Muscle of leg (tissue), 11 donors: ENCODE data around the gene PDGFD. TPM values are rescaled to one million over a fixed set of nuclear protein-coding genes. Genes with fewer than 3 reads are reported as not detected.

Experiments used
- DNase-seq: peaks from one replicate; pipeline ENCODE4 v3.0.0; 2013
- H3K27ac ChIP-seq: one replicate; pipeline ENCODE4 v1.5.1; 2013; ENCODE audit warnings: mild to moderate bottlenecking, low read length, control low read depth
- H3K27me3 ChIP-seq: one replicate; pipeline ENCODE4 v1.6.1; 2013; ENCODE audit warnings: low read length; ENCODE audit not compliant: control insufficient read depth, insufficient read depth
- H3K36me3 ChIP-seq: one replicate; pipeline ENCODE4 v1.6.1; 2013; ENCODE audit warnings: low read length; ENCODE audit not compliant: control insufficient read depth, insufficient read depth
- H3K4me1 ChIP-seq: one replicate; pipeline ENCODE4 v1.6.1; 2013; ENCODE audit warnings: low read length; ENCODE audit not compliant: control insufficient read depth, insufficient read depth
- H3K4me3 ChIP-seq: one replicate; pipeline ENCODE4 v1.5.1; 2013; ENCODE audit warnings: low read length, control low read depth
- H3K9me3 ChIP-seq: replicated peaks from 2 replicates; pipeline ENCODE4 v1.6.1; 2013; ENCODE audit warnings: low read depth, low read length; ENCODE audit not compliant: control insufficient read depth
- WGBS: methylation state at CpG from one replicate; pipeline ENCODE4 v1.1.5; 2013; ENCODE audit warnings: missing lambda C conversion rate; ENCODE audit not compliant: insufficient coverage; 5-methylcytosine and 5-hydroxymethylcytosine counted together
- polyA plus RNA-seq, 8 donors: library from polyadenylated mRNA; unstranded; fragments of 120-200 nt; gene quantifications; one replicate each; pipeline versions ENCODE4 v1.2.1 to v1.2.3, GENCODE V29; 2013; ENCODE audit warnings: inconsistent platforms in 1 of 8, low replicate concordance in 1 of 8; ENCODE audit not compliant: insufficient read length in 8 of 8, insufficient read depth in 1 of 8
- total RNA-seq: library from RNA; stranded (reverse); fragments of 120-200 nt; gene quantifications from one replicate; pipeline ENCODE4 v1.2.4, GENCODE V29; 2013

The PDGFD gene
- total and polyA plus RNA-seq, 9 donors, result 10.3 to 25.7 (median 18.6) TPM

GRCh38 chr11:103967985-103968384 lies 196.0 kb downstream of the PDGFD start:
- no peak for DNase-seq
- 81% methylated on average over 3 of the region's 8 CpGs for WGBS
- no peak overlapping the region for H3K27ac ChIP-seq

GRCh38 chr11:103964390-103964789 lies 199.6 kb downstream of the PDGFD start:
- Histone ChIP-seq H3K36me3 (no peaks in the 10 kb centered on the region), H3K4me1 (no peaks in the 10 kb centered on the region), H3K27ac (no peak overlapping the region), H3K9me3 (peaks cover 2% of the 10 kb centered on the region), H3K27me3 (no peaks in the 10 kb centered on the region), H3K4me3 (no peak overlapping the region)
- no peak for DNase-seq

More at GRCh38 chr11:103967985-103968384, 196.0 kb downstream of the PDGFD start:
- no peaks in the 10 kb centered on the region for H3K4me1 ChIP-seq
- H3K36me3 ChIP-seq, result no peaks in the 10 kb centered on the region
- no peak overlapping the region for H3K4me3 ChIP-seq
- H3K9me3 ChIP-seq, result no peaks in the 10 kb centered on the region
- no peaks in the 10 kb centered on the region for H3K27me3 ChIP-seq

- DNase-seq, result no peak
- Histone ChIP-seq H3K27ac (no peak overlapping the region), H3K36me3 (no peaks in the 10 kb centered on the region), H3K27me3 (no peaks in the 10 kb centered on the region), H3K4me1 (no peaks in the 10 kb centered on the region), H3K9me3 (peaks cover 2% of the 10 kb centered on the region), H3K4me3 (no peak overlapping the region)
- WGBS, result no CpG with 5 or more reads among the region's 2 CpGs
Observed at GRCh38 chr11:103963648-103964047, 200.3 kb downstream of the PDGFD start.

- no peak overlapping the region for H3K27ac ChIP-seq
- no peak for DNase-seq
- peaks cover 2% of the 10 kb centered on the region for H3K9me3 ChIP-seq
- H3K27me3 ChIP-seq, result no peaks in the 10 kb centered on the region
- no peaks in the 10 kb centered on the region for H3K4me1 ChIP-seq
- no peak overlapping the region for H3K4me3 ChIP-seq
- no peaks in the 10 kb centered on the region for H3K36me3 ChIP-seq
Observed at GRCh38 chr11:103961010-103961409, 202.9 kb downstream of the PDGFD start.

- Histone ChIP-seq H3K9me3 (peaks cover 2% of the 10 kb centered on the region), H3K27me3 (no peaks in the 10 kb centered on the region), H3K36me3 (no peaks in the 10 kb centered on the region), H3K4me1 (no peaks in the 10 kb centered on the region), H3K27ac (no peak overlapping the region), H3K4me3 (no peak overlapping the region)
- peak; percentile 19 for DNase-seq
- no CpG with 5 or more reads among the region's 2 CpGs for WGBS
Observed at GRCh38 chr11:103960108-103960507, 203.8 kb downstream of the PDGFD start.

GRCh38 chr11:103959279-103959942 lies 204.5 kb downstream of the PDGFD start:
- no peak for DNase-seq
- Histone ChIP-seq H3K27me3 (no peaks in the 10 kb centered on the region), H3K36me3 (no peaks in the 10 kb centered on the region), H3K4me1 (no peaks in the 10 kb centered on the region), H3K4me3 (no peak overlapping the region), H3K27ac (no peak overlapping the region), H3K9me3 (peaks cover 2% of the 10 kb centered on the region)
- WGBS, result no CpG with 5 or more reads among the region's 3 CpGs

GRCh38 chr11:103958475-103959215 lies 205.3 kb downstream of the PDGFD start:
- Histone ChIP-seq H3K4me3 (no peak overlapping the region), H3K36me3 (no peaks in the 10 kb centered on the region), H3K9me3 (peaks cover 2% of the 10 kb centered on the region), H3K27me3 (no peaks in the 10 kb centered on the region), H3K4me1 (no peaks in the 10 kb centered on the region), H3K27ac (no peak overlapping the region)
- DNase-seq, result no peak
- WGBS, result no CpG with 5 or more reads among the region's 5 CpGs

GRCh38 chr11:103953797-103954486 lies 210.0 kb downstream of the PDGFD start:
- DNase-seq, result peak; percentile 70
- H3K4me1 ChIP-seq, result no peaks in the 10 kb centered on the region
- 54% methylated on average over 2 of the region's 5 CpGs for WGBS

GRCh38 chr11:103949781-103950180 lies 214.2 kb downstream of the PDGFD start:
- WGBS, result 100% methylated on average over 3 of the region's 5 CpGs
- no peaks in the 10 kb centered on the region for H3K4me1 ChIP-seq
- no peak overlapping the region for H3K4me3 ChIP-seq
- DNase-seq, result no peak
- no peak overlapping the region for H3K27ac ChIP-seq
- no peaks in the 10 kb centered on the region for H3K9me3 ChIP-seq
- no peaks in the 10 kb centered on the region for H3K36me3 ChIP-seq
- no peaks in the 10 kb centered on the region for H3K27me3 ChIP-seq

More at GRCh38 chr11:103953797-103954486, 210.0 kb downstream of the PDGFD start:
- Histone ChIP-seq H3K36me3 (no peaks in the 10 kb centered on the region), H3K9me3 (no peaks in the 10 kb centered on the region), H3K27me3 (no peaks in the 10 kb centered on the region), H3K27ac (no peak overlapping the region), H3K4me3 (no peak overlapping the region)

GRCh38 chr11:103948187-103948763 lies 215.7 kb downstream of the PDGFD start:
- no peaks in the 10 kb centered on the region for H3K4me1 ChIP-seq
- H3K9me3 ChIP-seq, result no peaks in the 10 kb centered on the region
- no peak overlapping the region for H3K4me3 ChIP-seq
- no peak for DNase-seq
- H3K36me3 ChIP-seq, result no peaks in the 10 kb centered on the region
- no peaks in the 10 kb centered on the region for H3K27me3 ChIP-seq
- no CpG with 5 or more reads among the region's 2 CpGs for WGBS
- no peak overlapping the region for H3K27ac ChIP-seq
